HuH-7 (cell line): Measurements from ENCODE around the gene NCOA4.
A peak's percentile ranks its signal among the peaks of the same experiment; 100 is the strongest.
"Not testable (repeated sequence)": the region's sequence is repeated elsewhere in the genome, so short reads cannot be mapped to it uniquely, and the experiment has no call there.

Experiments used
- DNase-seq: peaks from one replicate; pipeline ENCODE4 v3.0.0; 2011; ENCODE audit warnings: low spot score

The NCOA4 gene

DNA sequence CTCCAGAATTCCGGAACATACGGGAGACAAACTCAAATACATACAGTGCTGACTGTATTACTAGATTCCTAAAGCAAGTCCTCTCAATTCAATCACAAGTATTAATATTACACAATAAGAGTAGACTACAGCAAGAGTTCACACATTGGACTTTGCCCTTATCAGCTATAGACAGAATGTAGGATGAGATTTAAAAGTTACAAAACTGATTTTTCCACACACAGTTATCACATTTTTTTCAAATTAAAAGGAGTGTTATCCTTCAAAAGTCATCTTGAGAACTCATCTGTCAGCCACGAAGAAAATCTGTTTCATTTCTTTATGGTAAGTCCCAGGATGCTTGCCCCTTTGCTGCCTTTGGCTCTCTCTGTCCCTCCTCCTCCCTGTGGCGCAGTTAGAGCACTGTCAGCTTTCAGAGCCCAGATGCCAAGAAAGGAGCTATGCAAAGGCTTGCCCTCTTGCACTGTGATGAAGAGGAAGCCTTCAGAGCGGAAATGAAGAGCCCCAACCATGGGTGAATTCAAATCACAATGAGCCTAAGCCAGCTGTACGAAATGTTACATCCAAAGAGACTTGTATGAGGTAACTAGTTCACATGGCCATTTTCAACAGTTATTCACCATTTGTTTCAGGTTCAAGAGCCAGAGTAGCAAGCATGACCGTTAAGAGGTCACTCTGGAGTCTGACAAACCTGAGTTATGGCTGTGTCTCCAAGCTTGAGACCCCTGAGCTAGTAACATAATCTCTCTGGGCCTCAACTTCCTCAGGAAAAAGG, 10.7 kb downstream of the NCOA4 start:
- DNase-seq, result no peak

DNA sequence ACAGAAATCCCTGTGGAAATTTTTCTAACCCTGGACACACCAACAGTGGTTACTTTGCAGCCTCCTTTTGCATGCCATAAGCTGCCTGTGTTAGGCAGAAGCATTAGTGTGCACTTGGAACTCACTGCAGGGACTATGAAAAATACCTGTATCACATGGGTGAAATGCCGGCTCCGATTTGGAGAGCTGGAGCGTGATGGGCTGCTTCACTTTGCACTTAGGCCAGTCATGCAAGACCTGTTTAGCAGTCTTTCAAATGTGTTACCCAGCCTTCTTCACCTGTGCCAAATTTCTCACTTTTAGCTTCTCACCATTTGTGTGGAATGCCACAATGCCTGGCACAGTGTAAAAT, 11.3 kb downstream of the NCOA4 start:
- DNase-seq, result no peak

DNA sequence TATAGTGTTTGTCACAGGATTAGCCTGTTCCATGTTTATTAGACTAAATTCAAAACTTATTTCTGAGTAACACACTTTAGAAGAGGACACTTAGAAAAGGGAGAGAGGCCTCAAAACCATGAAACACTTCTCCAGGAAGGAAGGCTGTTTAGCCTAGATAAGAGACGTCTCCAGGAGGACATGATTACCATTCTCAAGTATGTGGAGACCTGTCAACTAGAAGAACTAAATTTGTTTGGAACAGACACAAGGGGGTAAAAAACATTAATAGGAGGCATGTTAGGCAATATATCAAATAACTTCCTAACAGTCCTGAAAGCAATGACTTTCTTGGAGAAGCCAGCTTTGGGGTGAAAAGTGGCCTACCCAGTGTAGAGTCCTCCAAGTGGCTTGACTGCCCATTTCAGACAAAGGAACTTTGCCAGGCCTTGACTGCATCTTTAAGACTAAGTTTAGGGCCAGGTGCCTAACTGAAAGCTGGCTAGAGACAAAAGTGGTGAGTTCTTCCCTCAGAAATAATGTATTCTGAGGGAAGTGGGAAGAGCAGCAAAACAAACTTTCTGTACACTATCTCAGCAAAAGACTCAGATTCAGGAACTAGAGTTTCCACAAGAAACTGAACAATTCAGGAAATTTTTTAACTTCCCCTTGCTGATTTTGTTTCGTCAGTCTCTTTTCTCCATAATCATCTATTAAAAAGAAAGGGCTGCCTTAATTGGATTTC, 11.8 kb downstream of the NCOA4 start:
- DNase-seq, result no peak

DNA sequence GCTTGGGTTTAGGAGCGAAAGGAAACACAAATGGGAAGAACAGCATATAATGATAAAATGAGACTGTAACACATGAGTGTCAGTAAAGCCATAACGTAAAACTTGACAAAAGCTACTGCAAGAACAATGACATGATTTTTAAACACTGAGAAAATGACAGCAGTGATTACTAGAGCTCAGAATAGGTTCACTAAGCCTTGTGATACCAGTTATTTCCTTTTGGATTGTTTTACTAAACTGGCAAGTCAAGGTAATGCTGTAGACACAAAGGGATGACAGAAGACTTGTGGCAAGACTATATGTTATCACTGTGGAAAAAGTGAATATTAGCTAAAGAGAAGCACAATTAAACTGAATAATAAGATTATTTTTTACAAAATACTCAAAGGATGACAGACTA, 12.7 kb downstream of the NCOA4 start:
- DNase-seq, result no peak

DNA sequence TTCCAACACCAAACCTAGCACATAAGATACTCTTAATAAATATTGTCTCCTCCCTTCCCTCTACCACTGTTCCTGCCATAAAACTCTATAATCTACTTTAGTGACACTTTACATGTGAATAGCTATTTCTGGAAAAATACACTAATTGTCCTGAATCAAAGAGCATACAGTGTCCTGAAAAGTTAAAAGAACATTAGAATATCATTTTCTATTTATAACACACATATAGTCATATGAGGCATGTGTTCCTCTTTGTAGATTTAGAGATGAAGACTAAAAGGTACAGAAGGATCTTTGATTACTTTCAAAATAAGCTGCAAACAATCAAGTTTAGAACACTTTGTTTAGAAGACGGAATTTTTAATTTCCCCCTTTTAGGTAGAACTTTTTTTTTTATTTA, 13.6 kb downstream of the NCOA4 start:
- DNase-seq, result no peak

DNA sequence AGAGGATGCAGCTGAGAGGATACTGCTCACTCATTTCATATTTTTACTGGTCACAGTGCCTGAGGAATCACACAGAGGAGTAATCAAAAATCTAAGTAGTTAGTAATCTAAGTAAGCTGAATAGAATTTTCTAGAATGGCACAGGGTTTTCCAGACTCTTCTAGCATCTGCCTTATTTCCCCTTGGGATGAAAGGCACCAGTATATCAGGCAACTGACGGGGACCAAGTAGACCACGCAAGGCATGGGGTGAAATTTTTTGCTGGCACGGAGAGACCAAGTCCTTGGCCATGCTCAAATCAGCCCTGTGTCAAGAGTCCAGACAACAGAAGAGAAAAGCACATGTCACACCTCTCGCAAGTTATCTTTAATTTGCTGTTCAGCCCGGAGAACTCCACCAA, 14.2 kb downstream of the NCOA4 start:
- DNase-seq, result no peak

DNA sequence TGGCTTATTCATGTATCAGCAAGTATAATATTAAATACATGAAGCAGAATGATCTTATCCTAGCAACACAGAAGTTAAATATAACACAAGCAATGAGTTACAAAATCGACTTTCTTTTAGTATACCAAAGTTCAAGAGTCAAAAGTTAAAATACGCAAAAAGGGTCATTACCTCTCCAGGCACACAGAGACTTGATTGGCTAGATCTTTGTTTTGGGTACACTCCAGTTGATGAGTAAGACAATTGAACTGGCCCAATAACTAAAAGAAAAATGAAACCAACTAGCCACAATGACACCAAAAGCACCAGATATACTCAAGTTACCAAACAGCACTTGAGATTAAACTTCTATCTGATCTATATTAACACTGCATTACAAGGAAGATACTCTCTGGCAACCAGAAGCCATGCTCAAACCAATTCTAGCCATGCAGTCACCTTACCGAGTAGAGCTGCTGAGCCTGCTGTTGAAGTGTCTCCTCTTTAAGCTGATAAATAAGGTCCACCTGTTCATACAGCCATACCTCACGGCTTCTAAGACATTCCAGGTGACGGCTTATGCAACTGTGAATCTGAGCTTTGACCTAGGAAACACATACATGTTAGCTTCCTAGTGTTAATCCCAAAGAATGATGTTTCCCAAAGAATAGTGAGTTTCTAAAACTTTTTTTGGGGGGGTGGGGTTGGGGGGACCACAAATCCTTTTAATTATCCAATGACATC, 15.6 kb downstream of the NCOA4 start:
- no peak for DNase-seq

DNA sequence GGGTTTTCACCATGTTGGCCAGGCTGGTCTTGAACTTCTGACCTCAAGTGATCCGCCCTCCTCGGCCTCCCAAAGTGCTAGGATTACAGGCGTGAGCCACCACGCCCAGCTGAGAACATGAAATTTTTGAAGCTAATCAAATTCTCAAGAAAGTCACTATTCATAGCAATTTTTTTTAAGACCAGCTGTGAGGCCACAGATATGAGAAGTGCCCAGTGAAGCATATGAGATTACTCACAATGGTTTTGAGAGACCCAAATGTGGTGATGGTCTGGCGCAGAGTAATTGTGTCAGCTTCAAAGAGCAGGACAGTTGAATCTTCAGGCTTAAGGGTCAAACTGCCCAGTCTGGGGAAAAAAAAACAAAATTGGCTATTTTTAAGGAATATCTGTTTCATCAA, 16.2 kb downstream of the NCOA4 start:
- no peak for DNase-seq

DNA sequence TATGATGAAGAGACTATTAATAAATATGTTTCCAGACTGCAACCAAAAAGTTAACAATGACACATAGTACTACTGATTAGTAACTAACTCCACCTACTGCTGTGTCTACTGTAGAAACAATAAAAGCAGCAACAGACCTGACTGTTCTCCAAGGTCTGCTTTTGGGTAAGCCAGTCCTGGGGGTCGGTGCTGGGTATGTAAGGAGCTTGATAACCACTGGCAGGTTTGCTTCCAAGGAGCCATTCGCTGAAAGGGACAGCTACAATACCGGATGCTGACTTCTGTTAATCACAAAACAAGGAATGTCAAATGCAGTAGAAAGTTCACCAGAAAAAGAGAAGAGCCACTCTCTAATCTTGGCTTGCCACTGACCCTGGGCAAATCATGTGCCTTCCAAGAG, 17.7 kb downstream of the NCOA4 start:
- DNase-seq, result no peak

DNA sequence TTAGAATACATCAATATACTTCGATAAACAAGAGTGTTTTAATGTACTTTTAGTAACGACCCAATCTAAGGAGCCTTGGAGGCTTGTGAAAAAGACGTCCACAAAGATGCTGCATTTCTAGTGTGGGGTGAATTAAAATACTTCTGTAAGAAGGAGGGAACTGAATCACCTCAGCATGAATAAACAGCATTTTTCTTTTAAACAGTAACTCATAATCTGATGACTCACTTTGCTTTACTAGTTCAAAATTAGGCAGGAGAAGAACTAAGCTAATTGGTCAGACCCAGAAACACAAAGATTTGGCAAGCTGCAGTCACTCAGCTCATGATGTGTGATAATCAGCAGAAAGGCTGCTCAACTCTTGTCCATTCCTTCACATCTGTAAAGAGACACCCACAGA, 24.2 kb downstream of the NCOA4 start:
- DNase-seq, result no peak

DNA sequence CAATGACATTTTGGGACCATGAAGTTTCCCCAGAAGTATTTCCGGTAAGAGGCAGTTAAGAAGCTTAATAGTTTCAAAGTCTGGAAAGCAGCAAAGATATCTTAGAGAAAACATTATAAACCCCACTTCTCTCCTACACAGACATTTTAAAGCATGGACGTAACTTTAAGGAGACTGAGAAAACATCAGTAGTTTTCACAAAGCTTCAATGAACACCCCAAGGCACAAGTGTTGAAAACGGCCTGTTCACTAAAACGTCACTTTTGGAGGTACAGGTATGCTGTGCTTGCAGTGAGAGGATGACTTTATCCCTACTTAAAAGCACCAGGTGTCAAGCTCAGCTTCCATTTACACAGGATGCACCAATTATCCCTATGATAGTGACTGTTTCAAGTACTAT, 25.0 kb downstream of the NCOA4 start:
- no peak for DNase-seq

DNA sequence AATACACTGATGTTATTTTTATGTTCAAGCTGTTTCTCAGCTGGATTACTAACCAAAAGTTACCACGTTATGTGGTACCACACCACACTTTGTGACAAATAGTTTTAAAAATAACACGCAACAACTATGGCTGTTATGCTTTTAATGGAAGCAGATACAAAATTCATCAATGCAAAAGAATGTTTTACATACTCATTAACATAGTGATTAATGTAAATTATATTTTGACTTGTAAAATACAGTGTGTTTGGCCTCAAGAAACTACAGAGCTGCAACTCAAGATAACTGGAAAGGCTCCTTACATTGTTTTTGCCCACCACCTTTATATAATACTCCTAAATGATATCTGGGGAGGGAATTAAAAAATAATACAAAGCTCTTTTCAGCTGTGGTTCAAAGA, 25.5 kb downstream of the NCOA4 start:
- no peak for DNase-seq

DNA sequence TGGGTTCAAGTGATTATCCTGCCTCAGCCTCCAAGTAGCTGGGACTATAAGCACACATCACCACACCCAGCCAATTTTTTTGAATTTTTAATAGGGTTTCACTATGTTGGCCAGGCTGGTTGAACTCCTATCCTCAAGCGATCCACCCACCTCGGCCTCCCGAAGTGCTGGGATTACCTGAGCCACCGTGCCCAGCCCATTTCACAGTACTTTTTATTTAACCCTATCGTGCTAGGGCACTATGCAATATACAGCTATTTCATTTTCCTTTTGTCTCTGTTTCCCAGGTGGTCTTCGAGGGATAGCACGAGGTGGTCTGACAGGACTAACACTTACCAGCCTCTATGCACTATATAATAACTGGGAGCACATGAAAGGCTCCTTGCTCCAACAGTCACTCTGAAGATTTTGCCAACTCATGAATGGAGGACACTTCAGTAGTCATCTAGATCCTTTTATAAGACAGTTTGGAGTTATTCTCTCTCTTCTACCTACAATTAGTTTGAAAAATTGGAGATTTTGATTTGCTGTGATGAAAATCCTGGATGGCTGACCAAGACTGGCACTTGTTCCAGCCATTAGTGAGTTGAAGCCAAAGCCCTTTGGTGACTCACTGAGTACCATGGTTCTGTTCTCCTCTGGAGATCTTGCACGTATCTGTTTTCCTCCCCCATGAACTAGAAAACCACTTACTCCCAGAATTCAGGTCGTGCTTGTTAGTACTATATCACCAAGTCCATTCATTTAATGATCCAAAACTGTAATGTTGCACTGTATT, 27.3 kb downstream of the NCOA4 start:
- DNase-seq, result no peak

DNA sequence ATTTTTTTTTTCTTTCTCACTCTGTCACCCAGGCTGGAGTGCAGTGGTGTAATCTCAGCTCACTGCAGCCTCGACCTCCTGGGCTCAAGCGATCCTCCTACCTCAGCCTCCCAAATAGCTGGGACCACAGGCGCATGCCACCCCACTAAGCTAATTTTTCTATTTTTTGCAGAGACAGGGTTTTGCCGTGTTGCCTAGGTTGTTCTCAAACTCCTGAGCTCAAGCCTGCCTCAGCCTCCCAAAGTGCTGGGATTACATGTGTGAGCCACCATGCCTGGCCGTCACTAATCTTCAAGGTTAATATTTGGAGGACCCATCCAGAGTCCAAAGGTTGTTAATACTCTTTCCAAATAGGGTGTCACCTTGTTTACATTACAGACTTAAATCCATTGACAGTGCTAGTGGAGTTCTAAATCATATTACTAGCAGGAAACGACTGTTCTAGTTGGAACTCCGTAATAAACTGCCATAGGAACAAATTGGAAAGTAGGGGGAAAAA, 28.2 kb downstream of the NCOA4 start:
- DNase-seq, result not testable (repeated sequence)

DNA sequence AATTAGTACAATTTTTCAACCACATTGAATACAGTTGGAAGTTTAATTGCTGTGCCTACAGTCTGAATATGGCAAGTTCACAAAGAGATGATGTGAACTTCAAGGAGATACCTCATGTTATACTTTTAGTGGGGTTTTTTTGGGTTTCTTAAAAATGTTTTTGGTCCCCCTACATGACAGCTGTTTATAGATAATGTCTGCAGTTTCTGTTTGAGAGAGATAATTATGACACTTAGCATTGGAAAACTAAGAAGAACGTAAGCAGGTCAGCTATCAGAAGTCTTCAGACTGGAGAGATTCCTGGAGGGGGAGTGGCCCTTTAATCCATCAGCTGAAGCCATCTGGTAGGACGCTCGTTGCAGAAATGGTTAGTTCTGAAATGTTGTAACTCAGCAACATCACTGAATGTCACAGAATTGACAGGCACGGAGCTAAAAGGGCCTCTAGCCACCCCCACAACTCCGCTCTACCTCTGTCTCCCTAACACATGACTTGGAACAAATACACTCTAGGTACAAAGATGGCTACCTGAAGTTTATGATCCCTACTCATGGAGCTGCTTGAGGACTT, 29.2 kb downstream of the NCOA4 start:
- no peak for DNase-seq

DNA sequence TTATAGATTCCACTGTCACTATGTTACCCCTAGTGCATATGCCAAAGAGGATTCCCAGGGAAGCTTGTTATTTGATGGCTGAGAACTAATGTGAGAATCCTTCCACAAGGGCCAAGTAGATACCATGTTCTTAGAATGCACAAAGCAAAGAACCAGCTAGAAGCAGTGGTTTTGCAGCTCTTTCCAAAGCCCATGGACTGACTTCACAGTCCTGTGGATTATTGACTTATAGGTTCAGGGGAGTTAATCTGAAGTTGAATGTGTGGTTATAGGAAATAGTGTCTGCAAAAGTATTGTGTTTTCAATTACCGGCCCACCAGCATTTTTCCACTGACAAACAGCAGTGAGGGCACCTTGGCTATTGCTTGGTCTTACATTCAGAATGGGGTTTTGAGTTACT, 29.9 kb downstream of the NCOA4 start:
- no peak for DNase-seq

DNA sequence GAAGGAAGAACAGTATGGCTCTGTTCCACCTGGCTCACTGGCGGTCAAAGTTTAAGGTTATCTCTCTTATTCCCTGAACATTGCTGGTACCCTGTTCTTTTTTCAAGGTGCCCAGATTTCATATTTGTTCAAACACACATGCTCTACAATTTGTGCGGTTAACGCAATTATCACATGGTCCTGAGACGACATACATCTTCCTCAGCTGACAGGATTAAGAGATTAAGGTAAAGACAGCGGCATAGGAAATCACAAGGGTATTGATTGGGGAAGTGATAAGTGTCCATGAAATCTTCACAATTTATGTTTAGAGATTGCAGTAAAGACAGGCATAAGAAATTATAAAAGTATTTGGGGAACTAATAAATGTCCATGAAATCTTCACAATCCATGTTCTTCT, 30.5 kb downstream of the NCOA4 start:
- not testable (repeated sequence) for DNase-seq

DNA sequence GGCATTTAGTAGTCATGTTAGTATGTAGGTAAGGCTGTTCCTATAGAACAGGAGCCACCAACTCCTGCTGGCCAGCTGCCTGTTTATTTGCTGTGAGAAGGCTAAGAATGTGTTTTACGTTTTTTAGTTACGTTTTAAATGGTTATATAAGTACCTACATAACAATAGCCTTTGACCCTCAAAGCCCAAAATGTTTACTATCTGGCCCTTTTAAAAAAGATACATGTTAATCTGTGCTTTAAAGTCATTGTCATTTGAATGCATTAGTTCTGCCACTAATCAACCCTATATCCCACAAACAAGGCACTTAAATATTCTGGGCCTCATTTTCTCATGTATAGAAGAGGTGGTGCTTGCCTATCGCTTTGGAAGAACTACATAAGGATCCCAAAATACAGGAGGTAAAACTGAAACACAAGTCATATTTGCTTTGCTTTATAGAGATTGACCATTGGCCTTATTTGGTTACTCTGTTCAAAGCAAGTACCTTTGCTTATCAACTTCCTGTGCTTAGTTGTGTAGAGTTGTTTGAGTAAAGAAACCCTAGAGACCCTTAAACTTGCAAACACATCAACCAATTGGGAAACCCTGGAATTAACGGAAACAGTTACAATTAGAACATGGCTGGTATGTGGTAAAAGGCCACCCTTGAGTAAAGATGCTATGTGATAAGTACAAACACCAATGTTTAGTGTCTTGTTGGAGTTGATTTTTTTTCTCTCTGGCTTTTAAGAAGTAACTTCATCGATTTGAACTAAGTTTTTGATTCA, 32.2 kb downstream of the NCOA4 start:
- peak; percentile 31 for DNase-seq

DNA sequence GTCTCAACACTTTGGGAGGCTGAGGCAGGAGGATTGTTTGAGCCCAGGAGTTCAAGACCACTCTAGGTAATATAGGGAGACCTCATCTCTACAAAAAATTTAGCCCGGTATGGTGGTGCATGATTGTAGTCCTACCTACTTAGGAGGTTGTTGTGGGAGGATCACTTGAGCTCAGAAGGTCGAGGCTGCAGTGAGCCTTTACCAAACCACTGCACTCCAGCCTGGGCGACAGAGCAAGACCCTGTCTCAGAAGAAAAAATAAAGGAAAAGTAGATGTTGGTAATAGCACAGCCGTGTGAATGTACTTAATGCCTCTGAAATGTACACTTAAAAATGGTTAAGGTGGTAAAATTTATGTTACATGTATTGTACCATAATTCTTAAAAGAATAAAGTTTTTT, 32.9 kb downstream of the NCOA4 start:
- no peak for DNase-seq

DNA sequence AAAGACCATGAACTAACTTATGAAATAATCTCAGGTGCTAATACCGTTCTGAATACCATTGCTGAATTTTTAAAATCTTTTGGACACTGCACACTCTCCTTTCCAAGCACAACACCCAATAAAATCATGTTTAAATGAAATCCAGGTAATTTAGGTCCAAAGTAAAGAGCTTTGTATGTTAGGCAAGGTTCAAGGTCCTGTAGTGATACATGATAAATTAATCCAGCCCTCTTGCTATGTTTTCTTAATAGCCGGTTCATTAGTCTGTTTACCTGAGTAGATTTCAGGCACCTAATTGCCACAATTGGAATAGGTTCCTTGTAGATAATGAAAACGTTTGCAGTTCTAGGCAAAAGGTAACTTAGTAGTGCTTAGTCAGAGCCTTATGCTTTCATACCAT, 44.8 kb downstream of the NCOA4 start:
- DNase-seq, result not testable (repeated sequence)

DNA sequence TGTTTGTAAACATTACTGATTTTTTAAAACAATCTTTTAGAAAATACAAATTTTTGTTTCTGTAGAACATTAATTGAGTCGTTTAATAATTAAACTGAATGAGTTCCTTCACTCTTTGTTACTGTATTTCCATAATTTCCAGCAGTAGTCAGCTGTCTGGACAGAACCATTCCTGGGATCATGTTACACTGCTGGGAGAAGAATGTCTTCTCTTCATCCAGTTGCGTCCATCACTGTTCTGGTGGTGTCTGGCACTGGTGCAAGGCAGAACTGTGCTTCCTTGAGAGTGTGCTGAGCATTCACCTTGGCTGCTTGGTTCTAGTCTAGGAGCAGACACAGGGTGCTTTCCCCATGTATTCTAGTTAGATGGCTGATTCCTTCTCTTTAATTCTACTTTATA, 46.0 kb downstream of the NCOA4 start:
- not testable (repeated sequence) for DNase-seq
